Stimulated activated CD8-positive, alpha-beta memory T cell treated with anti-CD3 and anti-CD28 coated beads, Interleukin-7, amount 100 ng/mL, for 4 hours (primary cell): ENCODE data around the gene TRRAP.
"Not testable (repeated sequence)": the region's sequence is repeated elsewhere in the genome, so short reads cannot be mapped to it uniquely, and the experiment has no call there.

ENCODE experiments used
- DNase-seq, 2 donors: peaks; one replicate each; pipeline ENCODE4 v3.0.0-alpha.2; 2020; ENCODE audit warnings: low read depth in 2 of 2

Gene TRRAP

DNA sequence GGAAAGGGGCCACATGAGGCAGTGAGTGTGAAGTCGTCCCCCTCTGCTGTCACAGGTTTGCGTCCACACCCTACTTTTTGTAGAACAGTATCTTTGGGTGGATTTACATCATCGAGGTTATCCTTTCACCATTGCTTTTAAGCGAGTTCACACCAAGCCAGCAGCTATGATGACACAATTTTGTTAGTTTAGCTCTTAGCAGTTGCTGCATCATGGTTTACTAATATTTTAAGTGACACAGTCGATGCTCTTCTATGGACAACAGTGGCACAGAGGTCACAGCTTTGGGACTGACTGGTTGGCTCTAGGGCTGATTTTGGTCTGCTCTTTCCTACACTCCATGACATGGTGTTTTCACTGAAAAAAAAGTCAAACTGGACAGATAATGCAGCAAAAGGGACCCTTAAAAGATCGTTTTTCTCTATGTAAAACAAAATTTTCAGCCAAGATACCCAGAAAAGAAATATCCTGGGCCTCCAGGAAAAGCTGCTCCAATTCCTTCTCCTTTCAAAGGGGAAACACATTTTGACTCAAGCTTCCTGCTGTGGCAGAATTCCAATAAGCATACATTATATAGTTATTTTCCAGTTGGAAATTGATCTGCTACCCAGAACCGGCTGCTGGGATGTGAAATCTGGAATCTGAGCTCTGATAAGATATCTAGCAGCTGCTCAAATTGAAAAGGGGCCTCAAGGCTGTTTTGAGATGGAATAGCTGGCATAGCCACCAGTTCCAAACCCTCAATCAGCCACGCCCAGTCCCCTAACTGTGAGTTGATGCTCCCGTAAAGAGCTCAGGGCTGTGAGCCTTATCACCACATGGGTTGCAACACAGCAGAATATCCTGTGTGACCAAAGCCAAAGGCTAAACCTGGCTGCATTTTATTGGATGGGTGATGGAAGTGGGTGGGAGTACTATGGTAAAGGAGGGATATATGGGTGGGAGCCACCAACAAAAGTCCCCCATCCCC is 151.4 kb downstream of the TRRAP start:
- DNase-seq: no peak

- no peak for DNase-seq
Measured at GRCh38 chr7:99030457-99030856, 152.1 kb downstream of the TRRAP start.

DNA sequence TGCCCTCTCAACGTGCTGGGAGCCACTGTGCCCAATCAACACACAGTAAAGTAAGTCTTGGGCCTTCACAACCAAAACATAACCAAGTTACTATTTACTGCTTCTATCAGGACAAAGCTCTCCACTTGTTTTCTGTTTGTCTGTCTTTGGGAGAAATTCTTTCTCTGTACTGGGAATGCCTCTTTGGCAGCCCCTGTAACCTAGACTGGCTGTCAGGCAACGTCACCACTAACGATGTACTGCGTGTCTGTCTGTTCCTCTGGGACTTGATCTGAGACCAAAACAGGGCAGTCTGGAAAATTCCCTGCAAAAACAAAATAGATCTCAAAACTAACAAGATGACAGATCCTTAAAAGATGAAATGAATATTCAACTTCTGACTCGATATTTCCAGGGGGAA is 152.6 kb downstream of the TRRAP start:
- no peak for DNase-seq

DNA sequence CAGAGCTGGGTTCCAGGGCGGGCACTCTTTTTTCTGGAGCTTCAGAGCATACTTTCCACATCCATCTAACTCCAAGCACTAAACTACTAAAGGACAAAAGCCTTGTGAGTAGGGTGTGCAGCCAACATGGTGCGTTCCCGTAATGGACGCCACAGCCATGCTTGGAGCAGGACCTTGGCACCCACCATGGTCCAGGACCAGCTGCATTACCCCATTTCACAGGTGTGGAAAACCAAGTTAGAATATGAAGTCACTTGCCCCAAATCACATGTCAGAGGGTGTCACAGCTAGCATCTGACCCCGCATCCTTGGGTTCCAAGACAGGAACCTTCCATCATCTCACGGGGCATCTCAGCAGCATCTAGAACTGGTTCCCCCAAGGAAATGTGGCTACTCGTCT is 153.2 kb downstream of the TRRAP start:
- DNase-seq: no peak

DNA sequence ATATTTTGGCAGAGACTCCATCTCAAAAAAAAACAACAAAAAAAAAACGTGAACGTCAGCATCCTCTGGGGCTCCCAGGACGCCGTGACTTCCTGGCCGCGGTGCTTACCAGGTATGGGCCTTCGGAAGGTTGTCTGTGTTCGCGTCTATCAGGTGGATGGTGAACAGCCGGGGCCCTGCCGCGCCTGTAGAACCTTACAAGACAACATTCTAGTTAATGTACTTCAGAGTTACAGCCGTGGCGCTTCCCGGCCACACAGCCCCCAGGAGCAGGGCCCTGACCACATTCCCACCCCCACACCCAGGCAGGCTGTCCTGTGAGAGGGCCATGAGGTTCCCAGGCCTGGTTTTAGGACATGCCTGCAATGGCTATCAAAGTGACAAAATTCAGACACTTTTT is 154.6 kb downstream of the TRRAP start:
- DNase-seq: no peak

DNA sequence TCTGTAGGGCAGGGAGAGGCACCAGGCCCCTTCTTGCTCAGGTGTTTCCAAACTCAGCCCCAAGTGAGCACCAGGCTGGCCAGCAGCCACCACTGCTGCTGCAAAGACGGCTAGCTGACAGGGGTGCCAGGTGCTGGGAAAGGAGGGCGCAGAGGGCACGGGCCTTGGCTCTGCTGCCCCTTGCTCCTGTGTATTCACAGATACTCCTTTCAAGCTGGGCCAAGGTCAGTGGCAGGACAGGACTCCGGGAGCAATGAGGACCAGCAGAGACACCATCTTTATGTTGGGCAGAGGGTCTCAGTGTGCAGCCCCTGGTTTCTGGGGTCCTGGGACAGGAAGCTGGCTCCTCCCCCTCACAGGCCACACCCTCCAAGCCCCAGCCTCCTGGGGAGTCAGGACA is 155.4 kb downstream of the TRRAP start:
- no peak for DNase-seq

GRCh38 chr7:99034932-99035722 is 156.8 kb downstream of the TRRAP start:
- no peak for DNase-seq

- DNase-seq: no peak
Measured at GRCh38 chr7:99035723-99036545, 157.6 kb downstream of the TRRAP start.

DNA sequence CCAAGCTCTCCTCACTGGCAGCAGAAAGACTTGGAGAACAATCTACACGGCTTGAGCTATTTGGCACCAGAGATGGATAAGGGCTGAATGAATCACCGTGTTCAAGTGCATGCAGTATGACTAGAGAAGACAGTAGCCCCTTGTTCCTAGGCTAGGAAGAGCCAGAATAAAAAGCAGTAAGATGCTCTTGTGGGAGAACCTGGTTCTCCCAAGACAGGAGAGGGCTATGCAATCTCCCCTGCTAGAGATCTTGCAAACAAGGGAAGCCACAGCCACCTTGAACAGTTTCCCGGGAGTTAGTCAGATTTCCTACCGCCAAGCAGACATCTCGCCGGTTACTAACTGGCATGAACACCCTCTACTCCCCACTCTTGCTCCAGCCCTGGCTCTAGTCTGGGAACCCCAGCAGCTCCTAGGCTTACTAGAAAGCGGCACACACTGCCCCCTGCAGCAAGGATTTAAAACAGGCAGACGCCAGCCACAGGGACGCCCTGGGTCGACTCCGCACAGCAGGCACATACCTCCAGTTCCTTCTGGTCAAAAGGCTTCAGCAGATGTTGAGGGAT is 158.3 kb downstream of the TRRAP start:
- DNase-seq: no peak

DNA sequence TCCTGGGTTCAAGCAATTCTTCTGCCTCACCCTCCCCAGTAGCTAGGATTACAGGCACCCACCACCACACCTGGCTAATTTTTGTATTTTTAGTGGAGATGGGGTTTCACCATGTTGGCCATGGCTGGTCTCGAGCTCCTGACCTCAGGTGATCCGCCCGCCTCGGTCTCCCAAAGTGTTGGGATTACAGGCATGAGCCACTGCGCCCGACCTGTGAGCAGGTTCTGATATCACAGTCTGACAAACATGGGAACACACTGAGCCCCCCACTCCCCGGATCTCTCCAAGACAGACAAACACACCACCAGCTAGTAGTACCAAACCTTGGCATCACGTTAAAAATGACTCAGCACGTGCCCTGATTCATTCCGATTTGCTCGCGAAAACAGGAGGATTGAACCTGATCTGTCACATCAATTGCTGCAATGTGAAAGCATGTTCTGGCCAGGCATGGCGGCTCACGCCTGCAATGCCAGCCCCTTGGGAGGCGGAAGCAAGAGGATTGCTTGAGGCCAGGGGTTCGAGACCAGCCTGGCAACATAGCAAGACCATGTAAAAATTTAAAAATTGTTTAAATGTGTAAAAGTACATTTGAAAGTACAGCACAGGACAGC is 159.1 kb downstream of the TRRAP start:
- DNase-seq: no peak

GRCh38 chr7:99038086-99038855 is 159.9 kb downstream of the TRRAP start:
- no peak for DNase-seq

DNA sequence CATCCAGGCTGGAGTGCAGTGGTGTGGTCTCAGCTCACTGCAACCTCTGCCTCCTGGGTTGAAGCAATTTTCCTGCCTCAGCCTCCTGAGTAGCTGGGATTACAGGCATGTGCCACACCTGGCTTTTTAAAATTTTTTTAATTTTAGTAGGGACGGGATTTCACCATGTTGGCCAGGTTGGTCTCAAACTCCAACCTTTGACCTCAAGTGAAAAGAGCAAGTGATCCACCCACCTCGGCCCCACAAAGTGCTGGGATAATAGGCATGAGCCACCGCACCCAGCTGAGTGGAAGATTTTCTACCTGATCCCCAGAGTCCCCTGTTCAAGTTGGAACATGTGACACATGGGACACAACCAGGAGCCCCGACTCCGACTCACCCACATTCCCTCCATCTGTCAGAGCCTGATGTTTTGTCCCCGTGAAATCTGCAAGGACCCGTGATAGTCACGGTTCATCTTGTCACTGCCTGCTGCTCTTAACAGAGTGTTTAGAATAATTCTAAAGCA is 161.1 kb downstream of the TRRAP start:
- DNase-seq: no peak

DNA sequence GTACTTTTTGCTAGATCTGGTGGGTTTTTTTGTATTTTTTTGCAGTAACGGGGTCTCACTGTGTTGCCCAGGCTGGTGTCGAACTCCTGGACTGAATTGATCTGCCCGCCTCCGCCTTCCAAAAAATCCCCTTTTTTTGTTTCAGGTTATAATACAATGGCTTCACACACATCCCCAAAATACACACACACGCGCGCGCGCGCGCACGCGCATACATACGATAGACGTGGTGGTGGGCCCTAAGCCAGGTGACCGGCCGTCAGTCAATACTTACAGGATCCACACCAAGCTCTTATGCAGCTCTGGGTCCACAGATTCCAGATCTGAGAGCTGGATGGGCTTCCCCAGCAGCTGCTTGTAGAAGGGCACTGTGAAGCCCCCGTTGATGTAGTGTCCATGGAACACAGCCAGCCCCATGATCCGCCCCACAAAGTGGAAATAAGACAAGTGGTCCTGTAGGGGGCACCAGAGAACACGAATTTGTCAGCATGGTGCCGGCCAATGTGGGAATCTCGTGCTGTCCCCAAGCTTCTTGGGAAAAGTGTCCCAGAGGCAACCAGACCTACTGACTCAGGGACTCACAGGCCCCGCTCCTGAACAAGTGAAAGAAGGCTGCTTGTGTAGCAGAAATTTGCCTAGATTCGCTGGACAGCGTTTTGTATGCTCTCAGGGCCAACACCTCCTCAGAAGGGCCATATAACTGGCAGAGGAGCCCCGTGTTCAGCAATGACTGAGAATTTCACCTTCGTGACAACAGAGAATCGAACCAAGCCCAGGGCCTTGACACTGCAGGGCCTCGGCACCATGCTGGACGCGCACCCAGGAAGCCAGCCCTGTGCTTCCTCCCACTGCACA is 162.0 kb downstream of the TRRAP start:
- DNase-seq: peak; percentile 20 to 24

GRCh38 chr7:99041526-99041925 is 163.2 kb downstream of the TRRAP start:
- DNase-seq: no peak

- DNase-seq: no peak
Measured at GRCh38 chr7:99042957-99043356, 164.6 kb downstream of the TRRAP start.

- not testable (repeated sequence) for DNase-seq
Measured at GRCh38 chr7:99044858-99045257, 166.5 kb downstream of the TRRAP start.

- not testable (repeated sequence) for DNase-seq
Measured at GRCh38 chr7:99046262-99046661, 167.9 kb downstream of the TRRAP start.

GRCh38 chr7:99046722-99047121 is 168.4 kb downstream of the TRRAP start:
- no peak for DNase-seq

DNA sequence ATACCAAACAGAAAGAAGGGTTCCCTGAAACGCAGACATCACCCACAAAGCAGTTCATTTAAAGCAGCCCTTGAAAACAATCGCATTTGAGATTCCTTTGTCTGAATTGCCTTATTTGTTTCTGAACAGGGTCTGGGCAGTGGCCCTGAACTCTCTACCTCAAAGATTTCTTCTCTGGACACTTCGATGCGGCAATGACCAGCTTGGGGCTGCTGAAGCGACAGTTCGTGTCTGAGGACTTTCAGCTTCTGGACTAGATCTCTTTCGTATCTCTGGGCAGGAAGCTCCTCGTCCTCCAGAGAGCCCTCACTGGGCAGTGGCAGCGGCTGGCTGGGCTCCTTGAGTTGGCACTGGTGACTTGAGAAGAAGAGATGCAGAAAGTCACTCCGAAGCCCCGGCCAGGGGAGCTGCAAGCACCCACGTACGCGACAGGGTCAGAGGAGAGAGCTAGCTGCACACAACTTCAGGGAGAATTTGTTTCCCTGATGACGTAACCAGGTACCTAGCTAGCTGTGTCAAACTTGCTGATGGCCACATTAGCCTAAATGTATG is 169.3 kb downstream of the TRRAP start:
- DNase-seq: no peak
